Uterus (tissue), 2 donors: ENCODE results near the gene NOX3.

Experiments used
- POLR2A ChIP-seq, 2 donors: fragments of 450-650 bp; IDR thresholded peaks; one replicate each; pipeline ENCODE4 v1.6.1; 2016; ENCODE audit warnings: antibody characterized with exemption in 2 of 2, mild to moderate bottlenecking in 1 of 2, moderate library complexity in 1 of 2
- TF ChIP-seq, protein P1 (sequence below), 4 experiments: fragments of 200-600 bp in 2 of 4; fragments of 450-650 bp in 2 of 4; sonication (generic) in 2 of 4; IDR thresholded peaks; one replicate each; pipeline ENCODE4 v1.5.1; 2016 to 2019; ENCODE audit warnings: antibody characterized with exemption in 4 of 4, mild to moderate bottlenecking in 2 of 4, moderate library complexity in 1 of 4

DNA sequence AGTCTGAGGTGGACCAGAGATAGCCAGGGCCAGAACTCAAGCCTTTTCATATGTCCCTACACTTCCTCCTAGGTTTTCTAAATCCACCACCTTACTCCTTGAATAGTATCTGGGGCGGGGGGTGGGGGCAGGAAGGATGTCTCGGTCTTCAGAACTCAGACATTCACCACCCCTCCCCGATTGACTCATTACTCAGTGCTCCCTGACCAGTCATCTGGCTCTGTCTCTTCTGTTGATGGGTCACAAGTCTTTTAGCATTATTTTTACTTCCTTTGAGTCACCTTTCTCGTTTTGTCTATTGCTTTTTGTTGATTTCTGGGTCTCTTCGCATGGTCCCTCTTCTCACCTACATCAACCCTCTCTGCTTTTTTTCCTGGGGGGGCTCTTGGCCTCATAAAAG is 23.3 kb downstream of the NOX3 start:
- TF ChIP-seq, protein P1, sequence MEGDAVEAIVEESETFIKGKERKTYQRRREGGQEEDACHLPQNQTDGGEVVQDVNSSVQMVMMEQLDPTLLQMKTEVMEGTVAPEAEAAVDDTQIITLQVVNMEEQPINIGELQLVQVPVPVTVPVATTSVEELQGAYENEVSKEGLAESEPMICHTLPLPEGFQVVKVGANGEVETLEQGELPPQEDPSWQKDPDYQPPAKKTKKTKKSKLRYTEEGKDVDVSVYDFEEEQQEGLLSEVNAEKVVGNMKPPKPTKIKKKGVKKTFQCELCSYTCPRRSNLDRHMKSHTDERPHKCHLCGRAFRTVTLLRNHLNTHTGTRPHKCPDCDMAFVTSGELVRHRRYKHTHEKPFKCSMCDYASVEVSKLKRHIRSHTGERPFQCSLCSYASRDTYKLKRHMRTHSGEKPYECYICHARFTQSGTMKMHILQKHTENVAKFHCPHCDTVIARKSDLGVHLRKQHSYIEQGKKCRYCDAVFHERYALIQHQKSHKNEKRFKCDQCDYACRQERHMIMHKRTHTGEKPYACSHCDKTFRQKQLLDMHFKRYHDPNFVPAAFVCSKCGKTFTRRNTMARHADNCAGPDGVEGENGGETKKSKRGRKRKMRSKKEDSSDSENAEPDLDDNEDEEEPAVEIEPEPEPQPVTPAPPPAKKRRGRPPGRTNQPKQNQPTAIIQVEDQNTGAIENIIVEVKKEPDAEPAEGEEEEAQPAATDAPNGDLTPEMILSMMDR (IDR thresholded peaks at IDR 0.05), result no peak
- TF ChIP-seq POLR2A (IDR thresholded peaks at IDR 0.05), result no peak
